ENCODE results near the gene CDC42BPB.

Gene CDC42BPB

GRCh38 chr14:103015426-103015825 is 41.9 kb downstream of the CDC42BPB start:
- H3K4me3 ChIP-seq (replicated peaks; ENCODE audit: low read depth, low read length): no peak overlapping the region
- no peak for TF ChIP-seq CTCF (IDR thresholded peaks at IDR 0.05; ENCODE audit: low read depth, low read length, missing control alignments)
- DNase-seq (ENCODE audit: extremely low read depth, low read depth): no peak

GRCh38 chr14:103014466-103015228 is 42.7 kb downstream of the CDC42BPB start:
- DNase-seq (ENCODE audit: extremely low read depth, low read depth): no peak
- H3K4me3 ChIP-seq (replicated peaks; ENCODE audit: low read depth, low read length): no peak overlapping the region
- no peak for TF ChIP-seq CTCF (IDR thresholded peaks at IDR 0.05; ENCODE audit: low read depth, low read length, missing control alignments)

GRCh38 chr14:103013028-103013427 is 44.3 kb downstream of the CDC42BPB start:
- no peak for TF ChIP-seq CTCF (IDR thresholded peaks at IDR 0.05; ENCODE audit: low read depth, low read length, missing control alignments)
- H3K4me3 ChIP-seq (replicated peaks; ENCODE audit: low read depth, low read length): no peak overlapping the region
- DNase-seq (ENCODE audit: extremely low read depth, low read depth): no peak

- DNase-seq (ENCODE audit: extremely low read depth, low read depth): no peak
- no peak overlapping the region for H3K4me3 ChIP-seq (replicated peaks; ENCODE audit: low read depth, low read length)
- TF ChIP-seq CTCF (IDR thresholded peaks at IDR 0.05; ENCODE audit: low read depth, low read length, missing control alignments): no peak
These were observed 47.8 kb downstream of the CDC42BPB start for GRCh38 chr14:103009559-103009958.

GRCh38 chr14:103008768-103009357 is 48.5 kb downstream of the CDC42BPB start:
- no peak overlapping the region for H3K4me3 ChIP-seq (replicated peaks; ENCODE audit: low read depth, low read length)
- no peak for DNase-seq (ENCODE audit: extremely low read depth, low read depth)
- TF ChIP-seq CTCF (IDR thresholded peaks at IDR 0.05; ENCODE audit: low read depth, low read length, missing control alignments): no peak

GRCh38 chr14:103008126-103008525 is 49.2 kb downstream of the CDC42BPB start:
- DNase-seq (ENCODE audit: extremely low read depth, low read depth): no peak
- no peak for TF ChIP-seq CTCF (IDR thresholded peaks at IDR 0.05; ENCODE audit: low read depth, low read length, missing control alignments)
- H3K4me3 ChIP-seq (replicated peaks; ENCODE audit: low read depth, low read length): no peak overlapping the region
